ENCODE results near the gene ATP8A1.

Gene ATP8A1

GRCh38 chr4:42547805-42548204, 109.1 kb downstream of the ATP8A1 start:
- Histone ChIP-seq H3K4me3 (ENCODE audit: low read length) (no peak overlapping the region), H3K36me3 (ENCODE audit: control insufficient read depth, insufficient read depth, low read length) (no peaks in the 10 kb centered on the region), H3K9ac (ENCODE audit: low read length) (no peak overlapping the region), H3K27ac (ENCODE audit: low read depth, low read length) (no peak overlapping the region), H3K27me3 (ENCODE audit: control insufficient read depth, insufficient read depth, low read length) (no peaks in the 10 kb centered on the region), H3K4me1 (ENCODE audit: control insufficient read depth, insufficient read depth, low read length) (no peaks in the 10 kb centered on the region)

- Histone ChIP-seq H3K27me3 (ENCODE audit: control insufficient read depth, insufficient read depth, low read length) (no peaks in the 10 kb centered on the region), H3K4me3 (ENCODE audit: low read length) (no peak overlapping the region), H3K36me3 (ENCODE audit: control insufficient read depth, insufficient read depth, low read length) (no peaks in the 10 kb centered on the region), H3K4me1 (ENCODE audit: control insufficient read depth, insufficient read depth, low read length) (no peaks in the 10 kb centered on the region), H3K27ac (ENCODE audit: low read depth, low read length) (no peak overlapping the region), H3K9ac (ENCODE audit: low read length) (no peak overlapping the region)
Observed at GRCh38 chr4:42543762-42544161, 113.1 kb downstream of the ATP8A1 start.

DNA sequence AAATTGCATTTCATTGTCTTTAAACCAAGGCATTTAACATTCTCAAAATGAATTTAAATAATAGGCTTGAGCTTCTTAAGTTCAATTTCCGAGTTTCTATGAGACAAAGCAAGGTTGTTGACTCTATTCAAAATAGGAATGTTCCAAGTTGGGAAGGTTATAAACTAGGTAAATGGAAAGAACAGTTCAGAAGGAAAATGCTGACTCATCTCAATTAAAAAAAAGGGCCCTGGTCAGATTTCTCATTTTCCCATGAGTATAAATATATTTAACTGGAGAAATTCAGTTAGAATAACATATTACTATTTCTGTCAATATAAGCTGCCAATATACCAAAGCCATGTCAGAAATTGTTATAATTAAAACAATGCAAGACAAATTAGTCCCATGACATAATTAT, 113.8 kb downstream of the ATP8A1 start:
- Histone ChIP-seq H3K9ac (ENCODE audit: low read length) (no peak overlapping the region), H3K27me3 (ENCODE audit: control insufficient read depth, insufficient read depth, low read length) (no peaks in the 10 kb centered on the region), H3K36me3 (ENCODE audit: control insufficient read depth, insufficient read depth, low read length) (no peaks in the 10 kb centered on the region), H3K4me3 (ENCODE audit: low read length) (no peak overlapping the region), H3K4me1 (ENCODE audit: control insufficient read depth, insufficient read depth, low read length) (no peaks in the 10 kb centered on the region), H3K27ac (ENCODE audit: low read depth, low read length) (no peak overlapping the region)

DNA sequence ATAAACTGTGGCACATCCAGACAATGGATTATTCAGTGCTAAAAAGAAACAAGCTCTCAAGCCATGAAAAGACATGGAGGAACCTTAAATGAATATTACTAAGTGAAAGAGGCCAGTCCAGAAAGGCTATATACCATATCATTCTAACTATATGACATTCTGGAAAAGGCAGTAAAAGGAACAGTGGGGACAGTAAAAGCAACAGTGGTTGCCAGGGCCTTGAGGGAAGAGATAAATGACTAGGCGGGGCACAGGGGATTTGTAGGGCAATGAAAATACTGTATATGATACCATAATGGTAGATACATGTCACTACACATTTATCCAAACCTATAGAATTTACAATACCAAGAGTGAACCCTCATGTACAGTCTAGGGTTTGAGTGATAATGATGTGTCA, 115.3 kb downstream of the ATP8A1 start:
- no peaks in the 10 kb centered on the region for H3K4me1 ChIP-seq (ENCODE audit: control insufficient read depth, insufficient read depth, low read length)
- H3K27ac ChIP-seq (ENCODE audit: low read depth, low read length), result no peak overlapping the region
- H3K36me3 ChIP-seq (ENCODE audit: control insufficient read depth, insufficient read depth, low read length), result no peaks in the 10 kb centered on the region
- no peak overlapping the region for H3K9ac ChIP-seq (ENCODE audit: low read length)
- H3K4me3 ChIP-seq (ENCODE audit: low read length), result no peak overlapping the region
- no peaks in the 10 kb centered on the region for H3K27me3 ChIP-seq (ENCODE audit: control insufficient read depth, insufficient read depth, low read length)

- Histone ChIP-seq H3K9ac (ENCODE audit: low read length) (no peak overlapping the region), H3K27me3 (ENCODE audit: control insufficient read depth, insufficient read depth, low read length) (no peaks in the 10 kb centered on the region), H3K4me1 (ENCODE audit: control insufficient read depth, insufficient read depth, low read length) (no peaks in the 10 kb centered on the region), H3K4me3 (ENCODE audit: low read length) (no peak overlapping the region), H3K27ac (ENCODE audit: low read depth, low read length) (no peak overlapping the region), H3K36me3 (ENCODE audit: control insufficient read depth, insufficient read depth, low read length) (peaks cover 2% of the 10 kb centered on the region)
Observed at GRCh38 chr4:42533042-42533441, 123.9 kb downstream of the ATP8A1 start.

- H3K4me1 ChIP-seq (ENCODE audit: control insufficient read depth, insufficient read depth, low read length), result no peaks in the 10 kb centered on the region
- H3K36me3 ChIP-seq (ENCODE audit: control insufficient read depth, insufficient read depth, low read length), result peaks cover 2% of the 10 kb centered on the region
- H3K9ac ChIP-seq (ENCODE audit: low read length), result no peak overlapping the region
- H3K27ac ChIP-seq (ENCODE audit: low read depth, low read length), result no peak overlapping the region
- no peak overlapping the region for H3K4me3 ChIP-seq (ENCODE audit: low read length)
- no peaks in the 10 kb centered on the region for H3K27me3 ChIP-seq (ENCODE audit: control insufficient read depth, insufficient read depth, low read length)
Observed at GRCh38 chr4:42531341-42532030, 125.4 kb downstream of the ATP8A1 start.

GRCh38 chr4:42523066-42523718, 133.7 kb downstream of the ATP8A1 start:
- Histone ChIP-seq H3K27ac (ENCODE audit: low read depth, low read length) (no peak overlapping the region), H3K4me3 (ENCODE audit: low read length) (no peak overlapping the region), H3K9ac (ENCODE audit: low read length) (no peak overlapping the region), H3K36me3 (ENCODE audit: control insufficient read depth, insufficient read depth, low read length) (no peaks in the 10 kb centered on the region), H3K27me3 (ENCODE audit: control insufficient read depth, insufficient read depth, low read length) (no peaks in the 10 kb centered on the region), H3K4me1 (ENCODE audit: control insufficient read depth, insufficient read depth, low read length) (no peaks in the 10 kb centered on the region)

- Histone ChIP-seq H3K27me3 (ENCODE audit: control insufficient read depth, insufficient read depth, low read length) (no peaks in the 10 kb centered on the region), H3K4me1 (ENCODE audit: control insufficient read depth, insufficient read depth, low read length) (no peaks in the 10 kb centered on the region), H3K4me3 (ENCODE audit: low read length) (no peak overlapping the region), H3K9ac (ENCODE audit: low read length) (no peak overlapping the region), H3K36me3 (ENCODE audit: control insufficient read depth, insufficient read depth, low read length) (no peaks in the 10 kb centered on the region), H3K27ac (ENCODE audit: low read depth, low read length) (no peak overlapping the region)
Observed at GRCh38 chr4:42519803-42520417, 137.0 kb downstream of the ATP8A1 start.

DNA sequence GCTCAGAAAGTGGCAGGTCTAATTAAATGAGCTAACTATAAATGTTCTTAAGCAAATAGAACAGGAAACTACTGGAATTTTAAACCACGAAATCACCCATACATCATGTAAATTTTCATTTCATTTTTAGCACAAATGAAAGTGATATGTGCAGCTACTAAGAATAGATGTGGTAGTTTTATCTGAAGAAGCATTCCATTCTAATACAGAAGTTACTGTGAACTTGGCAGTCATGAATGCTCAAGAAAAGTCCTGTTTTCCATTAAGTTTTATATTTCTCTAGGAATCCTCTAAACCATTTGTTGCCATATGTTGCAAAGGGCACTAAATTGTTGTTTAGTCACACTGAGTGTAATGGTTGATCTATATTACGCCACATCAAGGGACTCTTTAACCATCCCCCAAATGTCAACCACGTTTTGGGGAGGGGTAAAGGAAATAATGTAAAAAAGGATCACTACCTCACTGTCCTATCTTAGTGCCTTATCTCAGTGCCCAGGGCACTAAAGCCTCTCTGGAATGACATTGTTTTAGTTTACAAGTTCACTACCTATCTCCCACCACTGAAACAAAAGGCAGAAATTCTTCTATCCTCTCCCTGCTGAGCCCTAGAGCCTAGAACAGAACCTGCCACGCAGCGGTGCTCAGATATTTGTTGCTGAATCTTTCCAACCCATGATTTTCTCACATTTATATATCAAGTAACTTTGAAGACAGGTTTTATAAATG, 141.6 kb downstream of the ATP8A1 start:
- Histone ChIP-seq H3K36me3 (ENCODE audit: control insufficient read depth, insufficient read depth, low read length) (no peaks in the 10 kb centered on the region), H3K9ac (ENCODE audit: low read length) (no peak overlapping the region), H3K27me3 (ENCODE audit: control insufficient read depth, insufficient read depth, low read length) (no peaks in the 10 kb centered on the region), H3K4me3 (ENCODE audit: low read length) (no peak overlapping the region), H3K4me1 (ENCODE audit: control insufficient read depth, insufficient read depth, low read length) (no peaks in the 10 kb centered on the region), H3K27ac (ENCODE audit: low read depth, low read length) (no peak overlapping the region)

- no peaks in the 10 kb centered on the region for H3K36me3 ChIP-seq (ENCODE audit: control insufficient read depth, insufficient read depth, low read length)
- H3K27me3 ChIP-seq (ENCODE audit: control insufficient read depth, insufficient read depth, low read length), result no peaks in the 10 kb centered on the region
- no peak overlapping the region for H3K27ac ChIP-seq (ENCODE audit: low read depth, low read length)
- H3K4me3 ChIP-seq (ENCODE audit: low read length), result no peak overlapping the region
- no peak overlapping the region for H3K9ac ChIP-seq (ENCODE audit: low read length)
- no peaks in the 10 kb centered on the region for H3K4me1 ChIP-seq (ENCODE audit: control insufficient read depth, insufficient read depth, low read length)
Observed at GRCh38 chr4:42513748-42514492, 143.0 kb downstream of the ATP8A1 start.

DNA sequence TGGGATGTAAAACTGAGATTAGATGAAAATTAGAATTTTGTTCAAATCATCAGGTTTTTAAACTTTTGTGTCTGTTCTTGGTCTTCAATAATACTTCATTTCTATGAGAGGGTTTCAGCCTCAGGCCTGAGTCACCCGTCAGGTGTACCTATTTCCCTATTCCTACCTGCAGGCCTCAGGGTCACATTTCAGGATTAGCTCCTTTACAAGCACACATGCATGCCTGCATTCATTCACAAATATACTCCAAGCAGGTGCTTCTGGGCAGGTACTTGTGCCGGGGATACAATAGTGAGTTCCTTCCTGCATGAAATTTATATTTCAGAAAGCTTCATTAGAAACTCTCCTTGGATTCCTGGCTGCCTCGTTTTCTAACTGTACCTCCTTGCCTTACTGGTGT, 144.7 kb downstream of the ATP8A1 start:
- Histone ChIP-seq H3K4me1 (ENCODE audit: control insufficient read depth, insufficient read depth, low read length) (no peaks in the 10 kb centered on the region), H3K9ac (ENCODE audit: low read length) (no peak overlapping the region)

DNA sequence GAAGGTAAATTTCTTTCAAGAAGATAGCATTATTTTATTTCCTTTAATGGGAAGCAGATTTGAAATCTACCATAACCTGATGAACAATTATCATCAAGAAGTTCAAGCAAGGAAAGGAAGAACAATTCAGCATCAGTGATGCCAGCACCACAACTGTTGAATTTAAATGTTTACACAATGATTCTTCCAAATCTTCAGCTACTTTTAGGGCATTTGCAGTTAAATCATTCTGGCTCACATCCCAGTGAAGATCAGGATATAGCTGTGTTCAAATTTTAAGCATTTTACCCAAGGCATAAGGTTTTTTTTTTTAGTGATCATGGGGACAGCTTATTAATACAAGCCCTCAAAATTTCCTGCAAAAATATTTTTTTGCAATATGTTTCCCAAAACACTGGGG, 146.7 kb downstream of the ATP8A1 start:
- H3K36me3 ChIP-seq (ENCODE audit: control insufficient read depth, insufficient read depth, low read length), result no peaks in the 10 kb centered on the region
- H3K27me3 ChIP-seq (ENCODE audit: control insufficient read depth, insufficient read depth, low read length), result no peaks in the 10 kb centered on the region
- H3K4me1 ChIP-seq (ENCODE audit: control insufficient read depth, insufficient read depth, low read length), result no peaks in the 10 kb centered on the region
- H3K4me3 ChIP-seq (ENCODE audit: low read length), result no peak overlapping the region
- no peak overlapping the region for H3K9ac ChIP-seq (ENCODE audit: low read length)
- no peak overlapping the region for H3K27ac ChIP-seq (ENCODE audit: low read depth, low read length)

More for the DNA sequence above, 144.7 kb downstream of the ATP8A1 start:
- Histone ChIP-seq H3K36me3 (ENCODE audit: control insufficient read depth, insufficient read depth, low read length) (no peaks in the 10 kb centered on the region), H3K27me3 (ENCODE audit: control insufficient read depth, insufficient read depth, low read length) (no peaks in the 10 kb centered on the region), H3K4me3 (ENCODE audit: low read length) (no peak overlapping the region), H3K27ac (ENCODE audit: low read depth, low read length) (no peak overlapping the region)

All from rectal smooth muscle tissue (tissue), 1 donor.